Stimulated activated CD4-positive, alpha-beta T cell treated with anti-CD3 and anti-CD28 coated beads, Interleukin-4, amount 100 ng/mL, for 24 hours (primary cell): ENCODE measurements around the gene EXD3.

Experiments
- DNase-seq: peaks from one replicate; pipeline ENCODE4 v3.0.0-alpha.2; 2020

EXD3 gene

DNA sequence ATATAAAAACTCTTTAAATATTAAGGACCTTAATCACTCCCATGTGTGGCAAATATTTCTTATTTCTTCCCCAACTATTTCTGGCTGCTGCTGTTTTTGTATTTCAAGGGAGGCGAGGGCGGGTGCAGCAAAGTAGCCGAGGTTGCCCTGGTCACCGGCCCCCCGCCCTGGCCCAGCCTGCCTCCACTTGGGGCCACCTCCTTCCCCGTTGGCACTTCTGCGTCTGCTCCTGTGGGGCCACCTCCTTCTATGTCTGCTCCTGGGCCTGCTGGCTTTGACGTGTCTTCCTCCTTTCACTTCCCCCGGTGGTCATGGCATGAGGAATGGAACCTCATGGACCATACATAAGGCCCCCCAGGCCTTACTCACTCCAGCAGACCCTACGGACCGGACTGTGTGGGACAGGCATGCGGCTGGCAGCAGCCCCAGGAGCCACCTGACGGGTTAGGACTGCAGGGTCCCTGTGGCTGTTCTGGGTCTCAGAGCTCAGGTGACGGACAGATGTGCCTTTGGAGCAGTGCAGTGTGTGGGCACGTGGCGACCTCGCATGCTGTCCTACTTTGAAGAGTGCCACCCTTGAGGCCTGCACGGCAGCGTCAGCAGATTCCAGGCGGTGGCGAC is 24.0 kb upstream of the EXD3 start:
- no peak for DNase-seq

DNA sequence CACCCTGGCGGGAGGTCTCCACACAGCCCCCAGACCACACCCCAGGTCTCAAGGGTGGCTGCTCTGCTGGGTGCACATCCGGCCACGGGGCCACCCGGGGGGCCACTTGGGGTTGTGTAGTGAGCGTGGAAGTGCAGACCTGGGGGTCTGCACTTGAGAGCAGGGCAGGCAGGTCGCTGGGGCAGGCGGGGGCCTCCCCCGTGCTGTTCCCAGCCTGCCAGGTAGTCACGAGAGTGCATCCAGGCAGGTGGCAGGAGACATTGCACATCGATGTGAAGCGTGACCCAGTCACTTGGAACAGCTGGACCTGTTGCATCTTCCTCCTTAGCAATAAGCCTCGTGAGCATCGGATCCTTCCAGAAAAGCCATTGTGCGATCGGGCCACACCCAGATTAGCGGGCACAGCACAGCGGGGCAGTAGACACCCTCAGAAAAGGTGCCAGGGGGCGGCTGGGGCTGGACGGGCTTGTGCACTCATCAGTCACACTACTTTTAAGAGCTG is 23.0 kb upstream of the EXD3 start:
- no peak for DNase-seq

DNA sequence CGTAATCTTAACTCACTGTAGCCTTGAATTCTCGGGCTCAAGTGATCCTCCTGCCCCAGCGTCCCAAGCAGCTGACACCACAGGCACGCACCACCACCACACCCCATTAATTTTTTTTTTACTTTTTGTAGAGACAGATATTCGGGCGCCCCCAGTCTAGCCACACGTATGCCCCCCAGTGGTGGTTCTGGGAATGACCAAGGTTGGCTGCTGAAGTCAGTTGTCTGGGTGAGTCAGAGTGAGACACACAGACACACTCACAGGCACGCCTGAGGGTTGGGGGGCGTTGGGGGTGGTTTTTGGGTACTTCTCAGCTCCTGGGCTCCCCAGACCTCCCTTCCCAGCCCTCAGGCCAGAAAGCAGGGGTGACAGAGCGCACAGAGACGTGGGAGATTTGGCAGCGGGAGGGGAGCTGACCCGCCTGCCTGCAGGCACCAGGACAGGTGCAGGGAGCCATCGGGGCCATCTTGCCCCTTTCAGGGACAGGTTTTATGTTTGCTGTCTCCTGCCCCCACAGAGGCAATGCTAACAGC is 22.4 kb upstream of the EXD3 start:
- DNase-seq, result peak; percentile 89

DNA sequence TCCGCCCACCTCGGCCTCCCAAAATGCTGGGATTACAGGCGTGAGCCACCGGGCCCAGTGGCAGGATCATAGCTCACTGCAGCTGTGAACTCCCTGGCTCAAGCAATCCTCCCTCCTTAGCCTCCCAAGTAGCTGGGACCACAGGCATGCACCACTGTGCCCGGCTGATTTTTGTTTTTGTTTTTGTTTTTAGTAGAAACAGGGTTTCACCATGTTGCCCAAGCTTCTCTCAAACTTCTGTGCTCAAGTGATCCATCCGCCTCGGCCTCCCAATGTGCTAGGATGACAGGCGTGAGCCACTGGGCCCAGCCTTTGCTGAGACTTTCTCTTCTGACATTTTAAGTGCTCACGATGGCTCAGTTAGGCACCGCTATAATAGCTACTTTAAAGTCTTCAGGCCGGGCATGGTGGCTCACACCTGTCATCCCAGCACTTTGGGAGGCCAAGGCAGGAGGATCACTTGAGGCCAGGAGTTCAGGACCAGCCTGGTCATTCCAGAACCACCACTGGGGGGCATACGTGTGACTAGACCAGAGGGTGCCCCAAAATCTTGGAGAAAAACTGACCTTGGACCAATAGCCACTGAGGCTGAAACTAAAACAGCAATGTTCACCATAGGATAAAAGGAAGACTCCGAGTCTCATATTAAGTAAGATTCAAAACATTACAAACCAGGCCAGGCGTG is 21.3 kb upstream of the EXD3 start:
- no peak for DNase-seq

DNA sequence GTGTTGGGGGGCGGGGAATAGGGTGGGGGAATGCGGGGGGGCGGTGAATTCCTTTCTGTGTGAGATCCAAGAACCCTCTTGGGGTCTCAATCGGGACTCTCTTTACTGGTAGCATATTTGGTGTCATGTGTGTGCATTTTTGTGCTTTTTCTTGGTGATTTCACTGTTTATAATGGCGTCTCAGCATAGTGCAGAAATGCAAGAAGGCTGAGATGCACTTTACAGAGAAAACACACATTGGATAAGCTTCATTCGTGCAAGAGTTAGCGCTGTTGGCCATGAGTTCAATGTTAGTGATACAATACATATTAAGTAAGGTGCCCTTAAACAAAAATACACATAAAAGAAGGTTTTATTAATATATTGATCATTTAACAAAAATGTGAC is 19.0 kb upstream of the EXD3 start:
- DNase-seq, result no peak

DNA sequence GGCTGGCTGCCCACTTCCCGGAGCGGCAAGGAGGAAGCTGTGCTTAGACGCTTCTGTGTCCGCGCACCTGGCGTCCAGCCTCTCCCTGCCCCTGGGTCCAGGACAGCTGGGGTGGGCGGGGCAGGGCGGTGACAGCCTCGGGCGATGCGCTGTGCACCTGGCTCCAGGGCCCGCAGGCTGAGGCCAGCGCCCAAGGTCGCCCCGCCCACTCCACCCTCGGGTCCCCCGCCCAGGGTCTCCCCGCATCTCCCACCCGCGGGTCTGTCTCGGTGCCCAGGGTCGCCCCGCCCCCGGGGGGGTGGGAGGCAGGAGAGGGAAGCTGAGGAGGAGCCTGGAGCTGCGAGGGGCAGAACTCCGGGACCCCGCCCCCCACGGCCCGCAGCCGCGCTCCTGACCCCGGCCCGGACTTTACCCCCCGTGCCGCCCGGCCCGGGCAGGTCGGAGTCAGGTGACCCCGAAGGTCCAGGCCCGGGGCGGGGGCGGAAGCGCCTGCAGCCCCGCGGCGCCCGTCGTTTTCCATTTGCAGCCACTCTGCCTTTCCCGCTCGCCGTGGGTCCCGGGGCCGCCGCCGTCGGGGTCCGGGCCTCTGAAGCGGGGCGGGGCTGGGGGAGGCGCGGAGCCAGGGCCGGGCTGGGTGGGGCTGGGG is 18.4 kb upstream of the EXD3 start, which contains the start of gene ENTPD8:
Gene ENTPD8, minus strand, starts transcription at position 69 of the 646 bp plus-strand sequence. CDS start 3,072 bp downstream, outside the sequence.
- no peak for DNase-seq

DNA sequence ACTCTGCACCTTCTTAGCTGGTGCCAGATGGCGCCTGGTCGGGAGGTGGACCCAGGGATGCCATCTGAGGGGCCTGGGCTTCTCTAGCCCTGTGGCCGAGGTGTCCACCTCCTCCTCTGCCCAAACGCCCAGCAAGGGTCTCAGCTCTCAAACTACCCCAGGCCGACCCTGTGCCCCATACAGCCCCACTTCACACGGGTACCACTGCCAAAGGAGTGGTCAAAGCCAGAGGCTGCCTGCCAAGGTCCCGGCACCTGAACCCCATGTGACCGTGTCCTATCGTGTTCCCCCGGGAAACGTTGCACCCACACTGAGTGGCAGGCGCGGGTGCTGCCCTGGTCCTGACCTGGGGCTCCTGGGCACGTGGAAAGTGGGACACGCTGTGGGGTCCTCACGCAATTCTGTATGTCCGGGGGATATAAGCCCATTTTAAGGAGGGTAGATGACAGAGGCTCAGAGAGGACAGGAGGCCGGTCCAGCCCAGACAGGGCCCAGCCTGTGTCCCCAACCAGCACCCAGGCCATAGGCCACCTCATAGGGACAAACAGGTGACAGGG is 16.3 kb upstream of the EXD3 start:
- DNase-seq, result no peak

DNA sequence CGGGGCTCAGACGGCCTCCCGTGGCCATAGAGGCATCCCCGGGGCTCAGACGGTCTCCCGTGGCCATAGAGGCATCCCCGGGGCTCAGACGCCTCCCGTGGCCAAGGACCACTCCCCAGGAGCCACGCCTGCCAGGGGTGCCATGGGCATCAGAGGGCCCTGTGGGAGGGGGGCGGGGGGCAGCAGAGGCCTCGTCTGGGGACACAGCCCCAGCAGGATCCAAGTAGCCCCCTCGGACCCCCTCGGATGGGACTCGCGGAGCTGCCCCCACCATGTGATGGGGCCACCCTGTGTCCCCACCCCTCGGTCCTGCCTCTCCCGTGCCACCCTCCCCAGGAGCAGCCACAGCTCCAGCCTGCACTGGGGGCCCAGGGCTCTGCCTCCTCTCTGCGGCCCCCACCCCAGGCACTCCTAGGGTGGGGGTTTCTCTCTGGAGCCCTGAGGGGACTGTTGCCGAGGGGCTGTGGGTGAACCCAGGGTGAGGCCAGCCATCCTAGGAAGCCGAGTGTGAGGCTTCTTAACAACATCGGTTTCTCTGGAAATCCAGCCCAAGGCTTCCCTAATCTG is 15.7 kb upstream of the EXD3 start:
- DNase-seq, result no peak

DNA sequence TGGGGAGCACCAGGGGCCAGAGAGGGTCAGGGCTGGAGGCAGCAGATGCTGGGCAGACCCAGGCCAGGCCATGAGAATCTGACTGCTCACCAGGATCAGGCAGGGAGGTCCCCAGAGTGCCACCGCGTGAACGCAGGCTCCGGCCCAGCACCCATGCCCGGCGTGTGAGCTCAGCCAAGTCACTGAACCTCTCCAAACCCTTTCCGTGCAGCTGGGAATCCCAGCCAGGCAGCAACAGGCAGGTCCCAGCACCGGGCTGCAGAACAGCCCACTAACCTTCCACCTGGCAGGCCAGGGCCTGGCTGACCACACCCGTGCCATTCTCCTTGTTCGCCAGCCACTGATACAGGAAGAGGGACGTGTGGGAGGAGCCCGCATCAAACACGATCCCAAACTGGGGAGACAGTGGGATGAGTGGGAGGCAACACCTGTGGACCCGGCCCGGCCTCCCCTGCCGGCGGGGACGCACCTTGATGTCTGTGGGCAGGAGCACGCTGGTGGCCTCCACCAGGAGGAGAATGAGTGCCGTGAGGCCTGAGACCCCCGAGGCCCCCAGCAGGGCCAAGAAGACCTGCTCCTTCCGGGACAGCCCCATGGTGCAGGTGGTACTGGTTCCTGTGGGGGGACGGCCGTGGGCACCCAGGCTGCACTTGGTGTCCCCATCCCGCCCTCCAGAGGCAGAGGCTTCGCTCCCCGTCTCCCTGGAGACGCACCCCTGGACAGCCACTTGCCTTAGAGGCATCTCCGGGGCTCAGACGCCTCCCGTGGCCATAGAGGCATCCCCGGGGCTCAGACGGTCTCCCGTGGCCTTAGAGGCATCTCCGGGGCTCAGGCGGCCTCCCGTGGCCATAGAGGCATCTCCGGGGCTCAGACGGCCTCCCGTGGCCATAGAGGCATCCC is 15.0 kb upstream of the EXD3 start:
- DNase-seq, result no peak

DNA sequence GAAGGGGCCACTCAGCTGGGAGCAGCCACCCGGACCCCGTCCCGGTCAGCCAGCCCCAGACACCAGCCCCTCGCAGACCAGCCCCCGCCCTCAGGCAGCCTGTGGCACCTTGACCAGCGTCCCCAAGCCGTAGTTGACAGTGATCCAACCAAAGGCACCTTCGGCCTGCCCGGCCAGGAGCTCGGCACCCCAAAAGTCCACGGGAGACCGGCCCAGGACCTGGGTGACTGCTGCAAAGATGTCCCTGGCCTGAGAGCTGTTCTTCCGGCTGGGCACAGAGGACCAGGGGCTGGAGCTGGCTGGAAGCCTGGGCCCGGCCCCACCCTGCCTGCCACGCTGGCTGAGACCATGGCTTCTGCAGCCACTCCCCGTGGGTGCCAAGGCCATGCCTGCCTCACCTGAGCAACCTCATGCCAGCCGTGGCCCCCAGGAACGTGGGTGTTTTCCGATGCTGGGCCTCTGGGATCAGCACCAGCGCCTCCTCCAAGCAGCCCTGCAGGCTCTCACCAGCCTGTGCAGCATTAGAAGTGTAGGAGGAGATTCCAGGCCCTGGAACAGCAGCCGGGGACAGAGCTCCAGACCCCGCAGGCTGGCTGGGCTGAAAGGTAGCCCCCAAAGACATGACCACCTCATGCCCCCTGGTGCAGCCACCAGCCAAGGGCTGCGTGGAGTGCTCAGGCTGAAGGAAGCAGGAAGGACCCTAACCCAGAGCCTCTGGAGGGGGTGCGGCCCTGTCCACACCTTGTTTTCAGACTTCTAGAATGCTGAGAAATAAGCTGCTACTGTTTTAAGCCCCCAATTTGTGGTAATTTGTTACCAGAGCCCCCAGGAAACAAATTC is 14.0 kb upstream of the EXD3 start:
- no peak for DNase-seq

DNA sequence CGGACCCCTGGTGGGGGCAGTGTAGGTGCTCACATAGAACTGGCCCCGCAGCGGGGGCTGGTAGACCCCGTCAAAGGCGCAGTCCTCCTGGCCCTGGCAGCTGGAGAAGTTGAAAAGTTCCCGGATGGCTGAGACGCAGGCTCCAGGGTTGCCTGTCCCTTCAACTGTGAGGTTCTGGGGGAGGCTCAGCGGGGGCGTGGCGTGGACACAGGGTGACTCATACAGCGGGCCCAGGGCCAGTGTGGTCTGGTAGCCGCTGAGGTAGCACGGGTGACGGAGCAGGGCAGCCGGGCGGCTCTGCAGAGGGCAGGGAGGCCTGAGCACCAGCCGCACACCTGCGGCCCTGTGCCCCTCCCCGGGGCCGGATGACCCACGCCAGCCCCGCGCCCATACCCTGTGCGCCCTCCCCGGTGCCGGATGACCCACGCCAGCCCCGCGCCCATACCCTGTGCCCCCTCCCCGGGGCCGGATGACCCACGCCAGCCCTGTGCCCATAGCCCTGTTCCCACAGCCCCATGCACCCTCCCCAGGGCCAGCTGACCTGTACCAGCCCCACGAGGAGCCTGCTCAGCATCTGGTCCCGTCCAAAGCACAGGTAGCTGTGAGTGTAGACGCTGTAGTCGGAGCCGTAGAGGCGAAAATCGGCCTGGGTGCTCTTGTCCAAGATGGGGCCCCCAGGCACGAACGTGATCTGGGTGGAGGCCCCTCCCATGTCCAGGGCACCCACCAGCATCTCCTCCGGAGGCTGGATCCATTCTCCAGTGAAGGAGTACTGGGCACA is 13.2 kb upstream of the EXD3 start:
- DNase-seq, result no peak

DNA sequence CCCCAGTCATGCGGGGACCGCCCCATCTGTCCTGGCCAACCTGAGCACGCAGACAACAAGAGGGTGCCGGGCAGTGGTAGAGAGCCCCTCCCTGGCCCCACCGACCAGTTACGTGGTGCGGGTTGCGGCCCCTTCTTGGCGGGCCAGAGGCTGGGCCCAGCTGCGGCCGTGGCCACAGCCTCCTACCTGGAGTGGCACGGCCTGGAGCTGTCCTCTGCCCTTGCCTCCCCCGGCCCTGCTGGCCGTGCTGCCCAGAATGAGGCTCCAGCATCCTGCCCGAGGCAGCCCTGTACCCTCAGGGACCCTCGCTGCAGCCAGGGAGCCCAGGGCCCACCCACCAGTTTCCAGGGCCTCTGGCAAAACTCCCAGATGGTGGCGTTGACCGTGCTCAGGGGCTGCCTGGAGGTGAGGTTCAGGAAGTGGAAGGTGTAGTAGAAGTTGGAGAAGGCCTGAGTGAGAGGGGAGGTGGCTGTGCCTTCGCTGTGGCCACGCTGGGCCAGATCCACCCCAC is 12.5 kb upstream of the EXD3 start:
- no peak for DNase-seq

DNA sequence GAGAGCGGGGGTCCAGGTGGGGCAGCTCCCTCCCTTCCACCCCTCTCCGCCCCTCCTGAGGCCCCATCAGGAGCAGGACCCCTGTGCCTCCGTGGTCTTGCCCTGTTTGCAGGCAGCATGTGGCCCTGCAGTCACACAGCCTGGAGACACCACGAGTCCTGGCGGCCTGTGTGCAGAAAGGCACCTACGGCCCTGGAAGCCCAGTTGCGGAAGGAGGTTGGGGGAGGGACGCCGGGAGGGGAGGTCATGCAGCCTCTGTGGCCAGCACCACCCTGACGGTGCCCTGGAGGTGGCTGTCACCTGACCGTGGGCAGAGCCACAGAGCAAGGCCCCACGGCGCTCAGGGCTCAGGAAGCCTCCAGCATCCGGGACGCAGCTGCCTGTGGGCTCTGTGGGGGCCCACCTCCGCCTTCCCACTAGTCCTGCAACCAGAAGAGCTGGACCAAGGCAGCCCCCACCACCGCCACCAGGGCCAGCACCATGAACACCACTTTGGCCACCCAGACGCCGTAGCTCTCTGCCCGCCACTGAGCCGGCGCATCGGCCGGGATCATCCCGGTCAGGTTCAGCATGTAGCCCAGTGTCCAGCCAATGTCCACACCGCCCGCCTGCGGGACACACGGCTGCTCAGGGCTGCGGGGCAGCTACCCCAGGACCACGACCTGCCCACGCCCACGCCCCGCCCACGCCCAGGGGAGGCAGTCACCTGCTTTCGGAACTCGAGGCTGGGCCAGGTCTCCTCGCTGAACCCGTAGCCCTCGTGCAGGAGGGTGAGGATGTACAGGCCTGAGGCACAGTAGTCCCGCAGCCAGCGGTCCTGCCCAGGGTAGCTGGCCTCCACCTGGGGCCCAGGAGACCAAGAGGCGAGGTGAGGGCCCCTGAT is 11.8 kb upstream of the EXD3 start:
- no peak for DNase-seq

DNA sequence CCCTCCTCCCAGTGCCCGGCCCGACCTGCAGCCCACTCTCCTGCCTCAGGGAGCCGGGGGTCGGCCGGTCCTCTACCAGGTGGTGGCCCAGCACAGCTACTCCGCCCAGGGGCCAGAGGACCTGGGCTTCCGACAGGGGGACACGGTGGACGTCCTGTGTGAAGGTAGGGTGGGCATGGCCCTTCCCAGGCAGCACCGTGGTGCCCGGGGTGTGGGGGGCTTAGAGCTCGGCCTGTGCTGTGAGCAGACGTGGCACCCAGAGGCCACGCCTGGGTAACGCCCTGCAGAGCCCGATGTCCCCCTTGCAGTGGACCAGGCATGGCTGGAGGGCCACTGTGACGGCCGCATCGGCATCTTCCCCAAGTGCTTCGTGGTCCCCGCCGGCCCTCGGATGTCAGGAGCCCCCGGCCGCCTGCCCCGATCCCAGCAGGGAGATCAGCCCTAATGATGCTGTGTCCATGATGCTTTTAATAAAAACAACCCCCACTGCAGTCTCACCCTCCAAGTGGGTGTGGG is 11.0 kb upstream of the EXD3 start:
- no peak for DNase-seq

DNA sequence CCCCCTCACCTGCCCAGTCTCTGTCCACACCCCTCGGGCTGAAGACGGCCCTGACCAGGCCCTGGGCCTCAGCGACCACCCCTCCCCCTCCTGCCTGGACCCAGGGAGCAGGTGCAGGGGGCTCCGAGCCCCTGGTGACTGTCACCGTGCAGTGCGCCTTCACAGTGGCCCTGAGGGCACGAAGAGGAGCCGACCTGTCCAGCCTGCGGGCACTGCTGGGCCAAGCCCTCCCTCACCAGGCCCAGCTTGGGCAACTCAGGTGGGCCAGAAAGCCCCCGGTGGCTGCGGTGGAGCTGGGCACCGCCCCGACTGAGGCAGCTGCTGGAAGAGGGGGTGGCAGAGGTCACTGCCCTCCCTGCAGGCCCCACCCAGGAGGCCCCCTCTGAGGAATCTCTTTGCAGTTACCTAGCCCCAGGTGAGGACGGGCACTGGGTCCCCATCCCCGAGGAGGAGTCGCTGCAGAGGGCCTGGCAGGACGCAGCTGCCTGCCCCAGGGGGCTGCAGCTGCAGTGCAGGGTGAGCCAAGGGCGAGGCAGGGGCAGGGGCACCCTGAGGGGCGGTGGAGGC is 10.5 kb upstream of the EXD3 start:
- no peak for DNase-seq

DNA sequence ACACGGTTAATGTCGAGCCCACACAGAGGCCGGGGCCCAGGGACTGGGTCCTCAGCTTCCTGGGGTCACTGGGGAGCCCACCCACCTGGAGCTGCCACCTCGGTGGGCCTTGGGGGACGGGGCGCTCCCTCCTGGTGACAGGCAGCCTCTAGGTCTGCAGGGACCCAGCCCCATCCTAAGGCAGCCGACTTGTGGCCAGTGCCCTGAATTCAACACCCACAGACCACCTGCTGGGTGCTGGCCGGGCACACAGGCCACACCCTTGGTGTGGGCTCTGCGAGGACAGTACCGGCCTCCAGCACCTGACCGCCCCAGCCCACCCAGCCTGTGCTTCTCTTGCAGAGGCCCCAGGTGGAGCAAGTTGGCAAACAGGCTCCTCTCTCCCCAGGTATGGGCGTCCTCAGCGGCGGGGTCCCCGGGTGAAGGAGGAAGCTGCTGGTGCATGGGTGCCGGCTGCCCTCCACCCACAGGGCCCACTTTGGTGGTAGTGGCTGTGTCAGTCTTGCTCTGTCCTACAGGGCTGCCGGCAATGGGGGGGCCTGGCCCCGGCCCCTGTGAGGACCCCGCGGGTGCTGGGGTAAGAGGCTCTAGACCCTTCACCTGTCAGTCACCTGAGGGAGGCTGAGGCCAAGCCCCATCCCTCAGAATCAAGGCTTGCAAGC is 9.9 kb upstream of the EXD3 start:
- no peak for DNase-seq

DNA sequence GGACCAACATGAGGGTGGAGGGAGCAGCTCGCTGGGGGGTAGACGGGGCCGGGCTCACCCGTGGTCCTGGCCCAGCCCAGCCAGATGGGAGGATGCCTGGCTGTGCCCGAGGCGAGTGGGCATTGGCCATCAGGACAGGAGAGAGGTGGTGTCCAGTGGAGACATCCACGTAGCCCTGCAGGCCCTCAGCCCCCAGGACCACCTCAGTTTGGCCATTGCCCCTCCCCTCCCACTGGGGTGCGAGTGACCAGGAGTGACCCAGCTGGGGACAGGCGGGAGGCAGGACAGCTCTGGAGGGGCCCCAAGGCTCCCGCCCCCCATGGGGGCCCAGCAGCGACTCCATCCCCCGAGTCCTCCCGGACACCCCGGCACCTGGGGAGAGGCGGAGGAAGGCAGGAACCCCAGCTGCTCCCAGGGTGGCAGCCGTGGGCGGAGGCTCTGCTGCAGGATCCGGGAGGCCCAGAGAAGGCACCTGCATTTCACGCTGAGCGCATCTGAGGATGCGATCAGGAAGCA is 8.5 kb upstream of the EXD3 start:
- DNase-seq, result no peak
